ENCODE results near the gene KRTAP10-2. TPM values are rescaled to one million over a fixed set of nuclear protein-coding genes. Genes with fewer than 3 reads are reported as not detected.

Gene KRTAP10-2
- total RNA-seq, 6 experiments from 2014 or later, result not detected

DNA sequence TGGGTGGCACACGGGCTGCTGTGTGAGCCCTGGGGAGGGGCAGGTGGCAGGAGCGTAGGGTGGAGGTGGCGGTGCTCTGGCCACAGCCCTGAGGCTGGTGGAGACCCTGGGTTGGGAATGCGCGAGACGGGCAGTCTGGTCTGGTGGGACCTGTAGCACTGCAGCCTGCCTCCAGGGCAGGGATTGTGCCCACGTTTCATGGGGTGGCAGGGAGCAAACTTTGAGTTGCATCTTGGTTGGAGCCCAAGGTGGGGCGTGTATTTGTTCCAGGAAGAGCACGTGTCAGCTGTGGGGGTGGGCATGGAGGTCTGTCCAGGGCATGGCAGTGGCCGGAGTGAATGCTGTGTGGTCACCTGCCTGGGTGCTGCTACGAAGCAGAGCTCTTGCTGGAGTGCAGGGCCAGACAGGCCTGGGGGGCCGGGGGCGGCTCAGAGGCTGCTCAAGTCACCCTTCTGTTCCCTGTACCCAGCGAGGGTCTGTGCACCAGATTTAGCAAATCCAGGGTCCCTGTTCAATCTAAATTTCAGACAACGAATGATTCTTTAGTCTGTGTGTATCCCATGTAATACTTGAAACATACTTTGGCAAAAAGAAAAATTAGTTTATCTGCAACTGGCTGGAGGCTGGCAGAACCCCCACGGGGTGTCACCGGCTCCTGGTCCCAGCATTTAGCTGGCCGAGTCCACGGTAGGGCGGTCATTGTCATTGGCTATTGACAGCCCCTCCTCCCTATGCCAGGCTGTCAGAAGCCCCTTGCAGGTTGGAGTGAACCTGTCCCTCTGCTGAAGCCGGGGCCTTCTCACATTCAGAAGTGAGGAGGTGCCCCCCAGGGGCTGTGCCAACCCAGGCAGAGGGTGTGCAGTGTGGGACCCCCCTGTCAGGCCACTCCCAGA lies 38.6 kb downstream of the KRTAP10-2 start:
- no peaks in the 10 kb centered on the region; the same call in 1 of the 2 replicates for H3K36me3 Mint-ChIP-seq (ENCODE audit: low read depth)
- TF ChIP-seq, protein P1, sequence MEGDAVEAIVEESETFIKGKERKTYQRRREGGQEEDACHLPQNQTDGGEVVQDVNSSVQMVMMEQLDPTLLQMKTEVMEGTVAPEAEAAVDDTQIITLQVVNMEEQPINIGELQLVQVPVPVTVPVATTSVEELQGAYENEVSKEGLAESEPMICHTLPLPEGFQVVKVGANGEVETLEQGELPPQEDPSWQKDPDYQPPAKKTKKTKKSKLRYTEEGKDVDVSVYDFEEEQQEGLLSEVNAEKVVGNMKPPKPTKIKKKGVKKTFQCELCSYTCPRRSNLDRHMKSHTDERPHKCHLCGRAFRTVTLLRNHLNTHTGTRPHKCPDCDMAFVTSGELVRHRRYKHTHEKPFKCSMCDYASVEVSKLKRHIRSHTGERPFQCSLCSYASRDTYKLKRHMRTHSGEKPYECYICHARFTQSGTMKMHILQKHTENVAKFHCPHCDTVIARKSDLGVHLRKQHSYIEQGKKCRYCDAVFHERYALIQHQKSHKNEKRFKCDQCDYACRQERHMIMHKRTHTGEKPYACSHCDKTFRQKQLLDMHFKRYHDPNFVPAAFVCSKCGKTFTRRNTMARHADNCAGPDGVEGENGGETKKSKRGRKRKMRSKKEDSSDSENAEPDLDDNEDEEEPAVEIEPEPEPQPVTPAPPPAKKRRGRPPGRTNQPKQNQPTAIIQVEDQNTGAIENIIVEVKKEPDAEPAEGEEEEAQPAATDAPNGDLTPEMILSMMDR (IDR thresholded peaks at IDR 0.05), result no peak
- no peak overlapping the region for H3K27ac Mint-ChIP-seq
- no peaks in the 10 kb centered on the region for H3K4me1 Mint-ChIP-seq (ENCODE audit: low read depth)
- no peak for DNase-seq
- H3K4me3 Mint-ChIP-seq, result no peak overlapping the region
- peaks cover 27% of the 10 kb centered on the region for H3K9me3 Mint-ChIP-seq
- peaks cover 7% of the 10 kb centered on the region for H3K27me3 Mint-ChIP-seq (ENCODE audit: insufficient read depth)

DNA sequence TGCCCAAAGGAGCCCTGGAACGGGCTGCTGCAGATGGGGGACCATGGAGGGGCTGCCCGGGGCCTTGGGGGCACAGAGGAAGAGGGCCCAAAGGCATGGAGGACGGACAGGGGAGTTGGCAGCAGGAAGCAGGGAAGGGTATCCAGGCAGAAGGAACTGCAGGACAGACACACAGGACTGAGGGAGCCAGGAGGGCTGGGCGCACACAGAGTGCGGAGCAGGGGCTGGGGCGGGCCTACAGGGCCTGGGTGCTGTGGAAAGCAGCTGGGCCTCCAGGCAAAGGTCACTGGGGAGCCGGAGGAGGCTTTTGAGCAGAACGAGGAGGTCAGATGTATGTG lies 39.4 kb downstream of the KRTAP10-2 start:
- Mint-ChIP-seq H3K36me3 (ENCODE audit: low read depth) (no peaks in the 10 kb centered on the region; the same call in 1 of the 2 replicates), H3K9me3 (peaks cover 21% of the 10 kb centered on the region), H3K4me1 (ENCODE audit: low read depth) (no peaks in the 10 kb centered on the region), H3K27me3 (ENCODE audit: insufficient read depth) (peaks cover 7% of the 10 kb centered on the region), H3K4me3 (no peak overlapping the region), H3K27ac (no peak overlapping the region)
- TF ChIP-seq, protein P1 (IDR thresholded peaks at IDR 0.05), result no peak
- no peak for DNase-seq

DNA sequence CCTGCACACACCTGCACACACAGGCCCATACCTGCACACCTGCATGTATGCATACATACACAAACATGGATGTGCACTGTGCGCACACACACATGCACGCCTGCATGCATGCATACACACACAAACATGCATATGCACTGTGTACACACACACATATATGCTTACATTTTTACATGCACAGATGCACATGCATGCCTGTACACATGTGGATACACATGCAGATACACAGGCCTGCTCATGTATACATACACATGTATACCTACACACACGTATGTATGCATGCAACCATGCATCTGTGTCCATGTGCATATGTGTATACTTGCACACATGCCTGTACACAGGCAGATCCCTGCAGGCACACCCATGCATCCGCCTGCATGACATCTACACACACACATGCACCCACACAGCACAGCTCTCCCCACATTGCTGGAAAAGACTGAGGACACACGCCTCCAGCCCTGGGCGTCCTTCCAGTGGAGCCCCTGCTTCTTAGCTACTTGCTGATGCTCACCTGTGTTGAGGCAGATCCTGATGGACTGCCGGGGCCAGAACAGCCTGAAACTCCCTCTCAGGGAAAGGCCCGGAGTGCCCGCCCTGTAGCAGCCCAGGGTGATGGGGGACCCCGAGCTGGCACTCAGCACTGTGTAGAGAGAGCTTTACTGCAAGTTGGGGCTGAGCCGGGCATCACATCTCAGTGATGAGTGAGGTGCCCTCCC lies 39.9 kb downstream of the KRTAP10-2 start:
- DNase-seq, result no peak
- Mint-ChIP-seq H3K27me3 (ENCODE audit: insufficient read depth) (peaks cover 7% of the 10 kb centered on the region), H3K4me1 (ENCODE audit: low read depth) (no peaks in the 10 kb centered on the region), H3K9me3 (peaks cover 17% of the 10 kb centered on the region), H3K27ac (no peak overlapping the region), H3K4me3 (no peak overlapping the region), H3K36me3 (ENCODE audit: low read depth) (no peaks in the 10 kb centered on the region)
- TF ChIP-seq, protein P1 (IDR thresholded peaks at IDR 0.05), result no peak

DNA sequence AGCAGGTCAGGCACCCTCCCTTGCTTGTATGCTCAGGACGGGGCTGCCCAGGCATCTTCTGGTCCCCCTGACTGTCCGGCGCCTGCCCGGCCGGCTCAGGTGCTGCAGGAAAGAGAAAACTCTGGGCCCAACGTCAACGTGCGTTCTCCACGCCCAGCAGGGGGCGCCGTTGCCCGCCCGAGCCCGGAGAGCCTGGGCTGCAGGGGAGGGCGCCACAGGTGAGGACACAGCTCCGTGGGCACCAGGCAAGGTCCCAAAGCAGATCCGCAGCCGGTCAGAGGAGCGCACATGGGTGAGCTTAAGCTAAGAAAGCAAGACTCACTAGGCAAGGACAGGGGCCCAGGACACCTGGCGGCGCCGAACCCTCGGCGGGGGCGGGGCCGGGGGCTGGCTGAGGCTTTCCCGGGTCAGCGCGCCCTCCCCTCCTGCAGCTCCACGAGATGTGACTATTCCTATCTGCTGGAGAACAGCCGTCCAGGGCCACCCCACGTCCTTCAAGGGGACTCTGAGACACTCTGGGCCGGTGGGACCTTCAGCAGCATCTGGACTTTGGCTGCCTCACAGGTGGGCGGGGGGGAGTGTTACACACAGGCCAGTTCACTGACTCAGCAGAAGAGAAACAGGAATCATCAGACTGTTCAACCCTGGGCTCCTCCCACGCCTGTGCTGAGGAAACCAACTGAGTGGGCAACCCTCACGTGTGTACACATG lies 40.6 kb downstream of the KRTAP10-2 start:
- Mint-ChIP-seq H3K9me3 (peaks cover 15% of the 10 kb centered on the region), H3K27me3 (ENCODE audit: insufficient read depth) (peaks cover 8% of the 10 kb centered on the region), H3K27ac (no peak overlapping the region), H3K4me1 (ENCODE audit: low read depth) (no peaks in the 10 kb centered on the region), H3K4me3 (no peak overlapping the region), H3K36me3 (ENCODE audit: low read depth) (no peaks in the 10 kb centered on the region)
- no peak for DNase-seq
- TF ChIP-seq, protein P1 (IDR thresholded peaks at IDR 0.05), result peak; percentile 85

DNA sequence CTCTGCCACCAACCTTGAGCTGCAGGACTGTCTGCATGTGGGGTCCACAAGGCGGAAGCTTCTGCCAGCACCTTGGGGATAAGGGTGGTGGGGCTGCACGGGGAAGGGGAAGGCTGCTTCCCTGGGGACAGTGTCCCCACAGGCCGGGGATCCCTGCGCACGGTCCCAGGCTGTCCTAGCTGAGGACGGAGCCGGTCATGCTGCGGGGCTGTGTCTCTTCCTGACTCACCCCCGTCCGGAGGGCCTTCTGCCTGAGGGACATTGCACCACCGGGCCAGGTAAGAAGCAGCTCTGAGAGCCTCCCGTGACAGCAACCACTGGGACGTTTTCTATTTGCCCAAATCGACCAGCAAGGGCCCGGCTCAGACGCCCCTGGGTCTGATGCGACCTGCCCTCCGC lies 41.2 kb downstream of the KRTAP10-2 start:
- H3K36me3 Mint-ChIP-seq (ENCODE audit: low read depth), result no peaks in the 10 kb centered on the region
- peaks cover 12% of the 10 kb centered on the region for H3K9me3 Mint-ChIP-seq
- peaks cover 9% of the 10 kb centered on the region for H3K27me3 Mint-ChIP-seq (ENCODE audit: insufficient read depth)
- H3K4me3 Mint-ChIP-seq, result no peak overlapping the region
- DNase-seq, result no peak
- TF ChIP-seq, protein P1 (IDR thresholded peaks at IDR 0.05), result no peak
- no peaks in the 10 kb centered on the region for H3K4me1 Mint-ChIP-seq (ENCODE audit: low read depth)
- H3K27ac Mint-ChIP-seq, result no peak overlapping the region
